Spleen (tissue), 11 donors: ENCODE measurements around the gene CDH16. TPM values are rescaled to one million over a fixed set of nuclear protein-coding genes. Genes with fewer than 3 reads are reported as not detected.

Experiments
- DNase-seq: peaks from one replicate; pipeline ENCODE4 v3.0.0-alpha.2; 2020
- H3K27ac ChIP-seq, 8 donors: fragments of 200-600 bp; sonication (generic) in 7 of 8; 1 replicate in 4 of 8; 2 replicates in 4 of 8; pipeline versions ENCODE4 v1.5.0 to v1.8.0; 2016 to 2021; ENCODE audit warnings: inconsistent platforms in 4 of 8, mild to moderate bottlenecking in 4 of 8, moderate library complexity in 1 of 8
- H3K27me3 ChIP-seq, 7 donors: fragments of 200-600 bp; sonication (generic) in 6 of 7; replicated peaks in 1 of 7; 1 replicate in 4 of 7; 2 replicates in 3 of 7; pipeline versions ENCODE4 v1.5.0 to v1.8.0; 2016 to 2021; ENCODE audit warnings: inconsistent platforms in 3 of 7, mild to moderate bottlenecking in 1 of 7
- H3K36me3 ChIP-seq, 6 donors: fragments of 200-600 bp; sonication (generic) in 5 of 6; 1 replicate in 4 of 6; 2 replicates in 2 of 6; pipeline versions ENCODE4 v1.5.0 to v1.8.0; 2016 to 2021; ENCODE audit warnings: inconsistent platforms in 2 of 6
- H3K4me1 ChIP-seq, 6 donors: fragments of 200-600 bp; sonication (generic) in 5 of 6; 1 replicate in 3 of 6; 2 replicates in 3 of 6; pipeline versions ENCODE4 v1.5.0 to v1.8.0; 2016 to 2021; ENCODE audit warnings: inconsistent platforms in 3 of 6
- H3K4me3 ChIP-seq, 8 donors: fragments of 200-600 bp; sonication (generic) in 7 of 8; 1 replicate in 4 of 8; 2 replicates in 4 of 8; pipeline versions ENCODE4 v1.5.0 to v1.8.0; 2016 to 2021; ENCODE audit warnings: inconsistent platforms in 4 of 8, mild to moderate bottlenecking in 4 of 8, moderate library complexity in 2 of 8
- H3K9me3 ChIP-seq, 8 donors: fragments of 200-600 bp; sonication (generic) in 7 of 8; 1 replicate in 4 of 8; 2 replicates in 4 of 8; pipeline versions ENCODE4 v1.5.0 to v1.8.0; 2016 to 2021; ENCODE audit warnings: inconsistent platforms in 4 of 8
- POLR2A ChIP-seq, 3 donors: fragments of 450-650 bp; IDR thresholded peaks; one replicate each; pipeline ENCODE4 v1.5.1; 2017; ENCODE audit warnings: antibody characterized with exemption in 3 of 3, mild to moderate bottlenecking in 1 of 3
- POLR2AphosphoS5 ChIP-seq, 3 donors: sonication (generic); formaldehyde crosslinking; IDR thresholded peaks; one replicate each; pipeline ENCODE4 v1.5.1; 2017; ENCODE audit warnings: antibody characterized with exemption in 3 of 3
- WGBS, 5 donors: extraction: QIAGEN DNeasy Blood & Tissue Kit in 3 of 5; methylation state at CpG; one replicate each; pipeline versions ENCODE4 v1.1.5 to v1.1.7; 2013 to 2018; 5-methylcytosine and 5-hydroxymethylcytosine counted together
- intact Hi-C: fragments of 100-400 bp; cut with DNase I; formaldehyde crosslinking; loops from one replicate; pipeline ENCODE4 v1.15.0; 2023; ENCODE audit warnings: low total_unique reads
- polyA plus RNA-seq, 3 donors: library from polyadenylated mRNA; stranded (reverse); fragments of 200-250 nt; gene quantifications; one replicate each; pipeline ENCODE4 v1.2.1, GENCODE V29; 2013
- total RNA-seq, 7 donors: library from RNA; depleted of rRNA in 3 of 7; stranded (reverse); fragments of >200 nt in 3 of 7; fragmentation: NEBNext Ultra II Directional in 4 of 7; extraction: Animal tissue kit (Norgen Biotek cat#: 25700) in 4 of 7; gene quantifications; one replicate each; pipeline versions ENCODE4 v1.1.0 to v1.2.1, GENCODE V29; 2016 to 2021
- TF ChIP-seq, protein P1 (sequence below), 11 experiments: fragments of 200-600 bp in 7 of 11; fragments of 450-650 bp in 4 of 11; sonication (generic) in 4 of 11; IDR thresholded peaks in 8 of 11; conservative IDR thresholded peaks in 3 of 11; 1 replicate in 7 of 11; 2 replicates in 4 of 11; pipeline versions ENCODE4 v1.4.0 to v1.8.0; 2016 to 2021; ENCODE audit warnings: antibody characterized with exemption in 11 of 11, inconsistent platforms in 4 of 11, mild to moderate bottlenecking in 1 of 11
- donor health status: healthy with polysubstance abuse.
- donor health status: DM: no; HTN: no; CAD: no; lungs with moderate emphysema.
- donor health status: DM: no; HTN: no; CAD: no.
- donor health status: Bipolar disorder and iron deficiency.
- donor health status: healthy.
- donor health status: DM: no; HTN: no; CAD: no.
- donor health status: DM: yes; HTN: yes; CAD: no.

CDH16 gene
- total and polyA plus RNA-seq, 10 donors, result not detected

DNA sequence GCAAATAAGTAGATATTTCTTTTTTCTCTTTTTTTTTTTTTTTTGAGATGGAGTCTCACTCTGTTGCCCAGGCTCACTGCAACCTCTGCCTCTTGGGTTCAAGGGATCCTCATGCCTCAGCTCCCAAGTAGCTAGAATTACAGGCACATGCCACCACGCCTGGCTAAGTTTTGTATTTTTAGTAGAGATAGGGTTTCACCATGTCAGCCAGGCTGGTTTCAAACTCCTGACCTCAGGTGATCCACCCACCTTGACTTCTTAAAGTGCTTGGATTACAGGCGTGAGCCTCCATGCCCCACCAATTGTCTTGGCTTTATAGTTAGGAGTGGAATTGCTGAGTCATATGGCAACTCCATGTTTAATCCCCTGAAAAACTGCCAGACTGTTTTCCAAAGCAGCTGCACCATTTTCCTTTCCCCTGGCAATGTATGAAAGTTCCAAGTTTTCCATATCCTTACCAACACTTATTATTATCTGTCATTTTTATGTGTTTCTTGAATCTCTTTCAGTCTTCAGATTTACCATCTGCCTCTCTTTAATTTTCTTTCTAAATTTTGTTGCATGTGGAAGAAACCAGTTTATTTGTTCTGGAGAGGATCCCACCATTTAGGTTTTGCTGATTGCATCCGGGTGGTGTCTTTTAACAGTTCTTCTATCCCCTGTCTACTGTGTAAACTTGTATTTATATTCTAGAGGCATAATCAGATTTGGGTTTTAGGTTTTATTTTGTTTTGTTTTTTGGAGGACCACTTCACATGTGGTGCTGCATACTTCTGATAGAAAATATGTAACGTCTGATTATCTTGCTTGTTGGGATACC, 32.5 kb upstream of the CDH16 start:
- WGBS, 5 donors, result 79 to 86% (median 80%) methylated on average over 4 of the region's 4 CpGs
- no peak overlapping the region for H3K27ac ChIP-seq
- H3K4me1 ChIP-seq, result peaks cover 5 to 28% (median 21%) of the 10 kb centered on the region in 6 donors
- H3K36me3 ChIP-seq, result no peaks in the 10 kb centered on the region
- no peak overlapping the region for H3K4me3 ChIP-seq
- intact Hi-C loops, result no loop called here
- TF ChIP-seq POLR2AphosphoS5 (IDR thresholded peaks at IDR 0.05), result no peak
- TF ChIP-seq, protein P1, sequence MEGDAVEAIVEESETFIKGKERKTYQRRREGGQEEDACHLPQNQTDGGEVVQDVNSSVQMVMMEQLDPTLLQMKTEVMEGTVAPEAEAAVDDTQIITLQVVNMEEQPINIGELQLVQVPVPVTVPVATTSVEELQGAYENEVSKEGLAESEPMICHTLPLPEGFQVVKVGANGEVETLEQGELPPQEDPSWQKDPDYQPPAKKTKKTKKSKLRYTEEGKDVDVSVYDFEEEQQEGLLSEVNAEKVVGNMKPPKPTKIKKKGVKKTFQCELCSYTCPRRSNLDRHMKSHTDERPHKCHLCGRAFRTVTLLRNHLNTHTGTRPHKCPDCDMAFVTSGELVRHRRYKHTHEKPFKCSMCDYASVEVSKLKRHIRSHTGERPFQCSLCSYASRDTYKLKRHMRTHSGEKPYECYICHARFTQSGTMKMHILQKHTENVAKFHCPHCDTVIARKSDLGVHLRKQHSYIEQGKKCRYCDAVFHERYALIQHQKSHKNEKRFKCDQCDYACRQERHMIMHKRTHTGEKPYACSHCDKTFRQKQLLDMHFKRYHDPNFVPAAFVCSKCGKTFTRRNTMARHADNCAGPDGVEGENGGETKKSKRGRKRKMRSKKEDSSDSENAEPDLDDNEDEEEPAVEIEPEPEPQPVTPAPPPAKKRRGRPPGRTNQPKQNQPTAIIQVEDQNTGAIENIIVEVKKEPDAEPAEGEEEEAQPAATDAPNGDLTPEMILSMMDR (IDR thresholded peaks at IDR 0.05 in 8 of 11, conservative IDR thresholded peaks at IDR 0.05 in 3 of 11), result no peak
- TF ChIP-seq POLR2A (IDR thresholded peaks at IDR 0.05), result no peak
- H3K9me3 ChIP-seq, result peaks cover 0 to 5% (median 0%) of the 10 kb centered on the region in 8 donors
- DNase-seq, result no peak
- peaks cover 0 to 60% (median 17%) of the 10 kb centered on the region in 7 donors for H3K27me3 ChIP-seq

DNA sequence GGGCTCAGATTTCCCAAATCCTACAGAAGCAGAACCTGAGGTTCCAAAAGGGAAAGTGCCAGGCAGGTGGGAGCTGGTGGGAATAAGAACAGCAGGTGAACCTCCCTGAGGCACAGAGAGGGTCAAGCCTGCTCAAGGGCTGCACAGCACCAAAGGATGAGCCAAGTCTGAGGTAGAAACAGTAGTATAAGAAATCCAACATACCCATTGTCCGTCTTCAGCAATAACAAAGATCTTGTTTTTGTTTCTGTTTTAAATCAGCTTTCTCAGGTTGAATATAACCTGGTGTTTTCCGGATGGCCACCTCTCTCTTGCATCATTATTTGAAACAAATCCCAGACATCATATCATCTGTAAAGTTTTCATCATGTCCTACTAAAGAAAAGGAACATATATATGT, 31.8 kb upstream of the CDH16 start:
- no peaks in the 10 kb centered on the region for H3K36me3 ChIP-seq
- intact Hi-C loops, result no loop called here
- no peak for DNase-seq
- H3K9me3 ChIP-seq, result peaks cover 0 to 5% (median 0%) of the 10 kb centered on the region in 8 donors
- peaks cover 5 to 28% (median 21%) of the 10 kb centered on the region in 6 donors for H3K4me1 ChIP-seq
- WGBS, 5 donors, result 63 to 72% (median 69%) methylated on average over 2 of the region's 2 CpGs
- no peak overlapping the region for H3K27ac ChIP-seq
- no peak overlapping the region for H3K4me3 ChIP-seq
- TF ChIP-seq, protein P1 (IDR thresholded peaks at IDR 0.05 in 8 of 11, conservative IDR thresholded peaks at IDR 0.05 in 3 of 11), result no peak
- TF ChIP-seq POLR2A (IDR thresholded peaks at IDR 0.05) (no peak), POLR2AphosphoS5 (IDR thresholded peaks at IDR 0.05) (no peak)
- H3K27me3 ChIP-seq, result peaks cover 0 to 60% (median 17%) of the 10 kb centered on the region in 7 donors

DNA sequence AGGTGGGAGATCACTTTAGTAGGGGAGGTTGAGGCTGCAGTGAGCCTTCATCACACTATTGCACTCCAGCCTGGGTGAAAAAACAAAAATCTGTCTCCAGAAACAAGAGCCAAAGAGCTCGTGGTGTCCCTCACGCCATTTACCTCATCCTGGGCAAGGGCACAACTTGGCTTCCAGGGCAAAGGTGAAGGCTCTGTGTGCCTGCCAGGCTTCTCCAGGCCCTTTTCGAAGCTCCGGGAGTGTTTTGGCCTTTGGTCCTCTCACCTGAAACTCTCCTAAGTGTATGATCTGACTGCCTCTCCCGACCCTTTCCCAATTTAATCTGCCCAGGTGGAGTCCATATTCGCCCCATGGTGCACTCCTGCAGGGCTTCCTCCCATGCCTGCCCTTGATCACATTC, 30.8 kb upstream of the CDH16 start:
- intact Hi-C loops, result no loop called here
- H3K4me1 ChIP-seq, result peaks cover 5 to 28% (median 21%) of the 10 kb centered on the region in 6 donors
- DNase-seq, result no peak
- H3K9me3 ChIP-seq, result peaks cover 0 to 5% (median 0%) of the 10 kb centered on the region in 8 donors
- no peaks in the 10 kb centered on the region for H3K36me3 ChIP-seq
- TF ChIP-seq, protein P1 (IDR thresholded peaks at IDR 0.05 in 8 of 11, conservative IDR thresholded peaks at IDR 0.05 in 3 of 11), result no peak
- no peak for TF ChIP-seq POLR2A (IDR thresholded peaks at IDR 0.05)
- no peak overlapping the region for H3K27ac ChIP-seq
- H3K27me3 ChIP-seq, result peaks cover 0 to 60% (median 17%) of the 10 kb centered on the region in 7 donors
- 68 to 90% (median 73%) methylated on average over 6 of the region's 6 CpGs for WGBS, 5 donors
- no peak overlapping the region for H3K4me3 ChIP-seq

DNA sequence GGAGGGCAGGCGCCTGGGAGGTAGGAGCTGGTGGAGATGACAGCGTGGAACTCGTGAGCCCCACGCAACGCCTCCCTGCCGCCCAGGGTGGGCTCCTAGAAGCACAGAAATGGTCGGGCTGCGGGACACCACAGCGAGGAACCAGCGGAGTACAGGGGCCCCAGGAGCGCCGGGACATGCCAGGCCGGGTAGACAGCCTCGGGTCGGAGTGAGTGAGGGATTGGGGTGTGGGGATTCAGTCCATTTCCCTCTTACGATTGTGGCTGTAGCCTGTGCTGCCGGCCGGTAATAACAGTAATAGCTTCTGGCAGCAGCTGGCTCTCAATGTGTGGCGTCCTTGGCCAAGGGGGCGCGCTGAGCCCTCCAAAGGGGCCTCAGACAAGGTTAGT, 30.1 kb upstream of the CDH16 start:
- TF ChIP-seq POLR2AphosphoS5 (IDR thresholded peaks at IDR 0.05), result no peak
- TF ChIP-seq, protein P1 (IDR thresholded peaks at IDR 0.05 in 8 of 11, conservative IDR thresholded peaks at IDR 0.05 in 3 of 11), result no peak
- TF ChIP-seq POLR2A (IDR thresholded peaks at IDR 0.05), result no peak
- H3K4me3 ChIP-seq, result peak overlapping the region in 6 of 8 donors; percentile 41 to 70 (median 49)
- no peak for DNase-seq
- H3K4me1 ChIP-seq, result peaks cover 5 to 28% (median 21%) of the 10 kb centered on the region in 6 donors
- 9 to 45% (median 21%) methylated on average over 11 to 21 of the region's 21 CpGs for WGBS, 5 donors
- intact Hi-C loops, result no loop called here
- peaks cover 0 to 59% (median 17%) of the 10 kb centered on the region in 7 donors for H3K27me3 ChIP-seq
- peaks cover 0 to 6% (median 2%) of the 10 kb centered on the region in 6 donors for H3K36me3 ChIP-seq
- H3K27ac ChIP-seq, result no peak overlapping the region
- peaks cover 0 to 5% (median 0%) of the 10 kb centered on the region in 8 donors for H3K9me3 ChIP-seq
